Activated CD4-positive, alpha-beta memory T cell treated with anti-CD3 and anti-CD28 coated beads for 36 hours (primary cell): ENCODE data around the gene NCLN. TPM values are rescaled to one million over a fixed set of nuclear protein-coding genes. Genes with fewer than 3 reads are reported as not detected.
"Not testable (repeated sequence)": the region's sequence is repeated elsewhere in the genome, so short reads cannot be mapped to it uniquely, and the experiment has no call there.

Experiments
- CTCF ChIA-PET: fragments of 350-600 bp; sonication (Branson Sonifier 250); formaldehyde crosslinking; loops from one replicate; lab custom pipeline; 2021; ENCODE audit warnings: antibody characterized with exemption, inconsistent platforms; lab: Charles Lee
- POLR2A ChIA-PET: fragments of 350-600 bp; sonication (Branson Sonifier 250); formaldehyde crosslinking; loops from one replicate; lab custom pipeline; 2021; ENCODE audit warnings: antibody characterized with exemption; lab: Charles Lee
- DNase-seq: peaks from one replicate; pipeline ENCODE4 v3.0.0-alpha.2; 2020
- H3K27ac Mint-ChIP-seq: one replicate; pipeline ENCODE4 v1.8.0; 2021; ENCODE audit warnings: mixed read lengths
- H3K27me3 Mint-ChIP-seq: one replicate; pipeline ENCODE4 v1.8.0; 2021; ENCODE audit warnings: mixed read lengths
- H3K36me3 Mint-ChIP-seq: one replicate; pipeline ENCODE4 v1.8.0; 2021; ENCODE audit warnings: mixed read lengths
- H3K4me1 Mint-ChIP-seq: one replicate; pipeline ENCODE4 v1.8.0; 2021; ENCODE audit warnings: low read depth, mixed read lengths
- H3K4me3 Mint-ChIP-seq: one replicate; pipeline ENCODE4 v1.8.0; 2021; ENCODE audit warnings: mild to moderate bottlenecking, mixed read lengths
- H3K9me3 Mint-ChIP-seq: one replicate; pipeline ENCODE4 v1.8.0; 2021; ENCODE audit warnings: mixed read lengths
- intact Hi-C: fragments of 100-400 bp; cut with micrococcal nuclease; formaldehyde crosslinking; loops from one replicate; pipeline ENCODE4 v1.15.1; 2023
- total RNA-seq, 2 experiments: library from RNA; stranded (reverse); gene quantifications; one replicate each; pipeline ENCODE4 v1.2.3, GENCODE V29; 2021

Gene NCLN
- total RNA-seq, 2 experiments from 2014 or later: 47.0 to 50.9 TPM

DNA sequence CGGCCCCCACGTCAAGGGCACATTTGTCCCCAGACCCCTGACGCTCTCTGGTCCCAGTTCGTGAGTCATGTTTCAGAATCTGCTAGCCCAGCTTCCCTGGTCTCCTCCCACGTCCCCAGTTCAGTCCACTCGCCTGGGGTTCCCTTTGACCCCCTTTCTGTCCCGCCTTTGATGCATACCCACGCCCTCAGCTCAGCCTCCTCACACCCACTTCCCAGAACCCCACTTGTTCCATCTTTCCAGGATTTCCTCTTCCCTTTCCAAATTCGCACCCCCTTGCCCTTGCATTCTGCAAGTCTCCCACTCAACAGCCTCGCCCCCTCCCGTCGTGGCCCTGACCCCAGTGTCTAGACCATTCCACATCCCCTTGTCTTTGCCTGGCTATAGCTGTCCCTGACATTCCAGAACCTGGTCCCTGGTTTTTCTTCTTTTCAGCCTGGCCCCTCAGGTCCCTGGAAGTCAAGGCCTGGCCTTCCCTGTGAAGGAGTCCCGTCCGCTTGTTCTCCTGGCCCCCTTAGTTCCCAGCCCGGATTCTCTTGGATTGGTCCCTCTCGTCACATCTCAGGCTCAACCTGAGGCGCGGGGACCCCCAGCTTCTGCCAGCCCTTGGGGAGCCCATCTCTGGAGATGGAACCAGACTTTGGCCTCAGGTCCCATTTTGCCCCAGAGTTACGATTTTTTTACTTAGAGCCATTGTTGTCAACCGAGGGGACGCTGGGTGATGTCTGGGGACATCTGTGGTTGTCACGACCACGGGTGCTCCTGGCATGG lies 1.3 kb downstream of the NCLN start:
- peaks cover 10% of the 10 kb centered on the region for H3K36me3 Mint-ChIP-seq
- POLR2A ChIA-PET: no interaction called here
- intact Hi-C loops: no loop called here

DNA sequence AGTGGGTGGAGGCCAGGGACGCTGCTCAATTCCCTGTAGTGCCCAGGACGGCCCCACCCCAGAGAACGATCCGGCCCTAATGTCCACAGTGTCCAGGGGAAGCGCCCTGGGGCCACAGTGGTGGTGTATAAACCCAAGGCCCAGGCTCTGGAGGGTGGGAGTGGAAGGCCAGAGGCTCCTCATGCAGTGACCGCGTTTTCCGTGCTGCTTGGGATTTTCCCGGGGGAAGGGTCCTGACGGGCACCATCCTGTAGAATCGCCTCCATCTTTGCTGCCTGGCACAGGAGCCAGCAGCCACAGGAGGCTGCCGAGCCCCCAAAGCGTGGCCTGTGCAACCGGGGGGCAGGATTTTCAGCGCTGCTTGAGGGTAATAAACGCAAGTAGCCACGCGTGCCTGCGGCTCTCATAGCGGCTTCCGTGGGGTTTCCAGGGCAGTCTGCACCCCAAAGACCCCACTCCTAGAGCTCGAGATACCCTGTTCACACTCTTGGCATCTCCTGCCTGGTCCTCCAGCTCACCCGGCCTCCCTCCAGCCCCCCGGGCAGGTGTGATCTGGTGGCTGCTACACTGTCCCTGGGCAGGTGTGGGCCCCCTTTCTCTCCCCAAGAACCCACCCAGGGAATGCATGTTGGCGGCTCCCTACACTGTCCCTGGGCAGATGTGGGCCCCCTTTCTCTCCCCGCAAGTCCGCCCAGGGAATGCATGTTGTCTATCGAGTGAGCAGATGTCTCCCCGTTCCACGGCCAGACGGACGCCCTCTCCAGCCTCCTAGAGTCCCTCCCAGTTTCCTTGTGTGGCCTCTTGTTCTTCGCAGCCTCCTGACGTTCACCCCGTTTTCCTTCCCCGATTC lies 2.2 kb downstream of the NCLN start:
- ChIA-PET CTCF (interaction anchor here (0.6 kb wide), 1 partner anchor 439 kb away, joined by 3 read pairs; no protein-coding TSS in a partner anchor), POLR2A (no interaction called here)
- H3K4me1 Mint-ChIP-seq: peaks cover 50% of the 10 kb centered on the region
- DNase-seq: no peak
- no peaks in the 10 kb centered on the region for H3K27me3 Mint-ChIP-seq
- peaks cover 9% of the 10 kb centered on the region for H3K36me3 Mint-ChIP-seq
- H3K27ac Mint-ChIP-seq: no peak overlapping the region
- peak overlapping the region; percentile 86 for H3K4me3 Mint-ChIP-seq
- no peaks in the 10 kb centered on the region for H3K9me3 Mint-ChIP-seq
- intact Hi-C loops: no loop called here

More for the DNA sequence above, 1.3 kb downstream of the NCLN start:
- H3K4me1 Mint-ChIP-seq: peaks cover 54% of the 10 kb centered on the region
- no peak for DNase-seq
- H3K27me3 Mint-ChIP-seq: no peaks in the 10 kb centered on the region
- CTCF ChIA-PET: interaction anchor here (0.5 to 1.0 kb wide), 3 partner anchors 24 to 438 kb away, joined by 3 read pairs; no protein-coding TSS in a partner anchor
- H3K27ac Mint-ChIP-seq: peak overlapping the region; percentile 63
- no peaks in the 10 kb centered on the region for H3K9me3 Mint-ChIP-seq
- peak overlapping the region; percentile 86 for H3K4me3 Mint-ChIP-seq

DNA sequence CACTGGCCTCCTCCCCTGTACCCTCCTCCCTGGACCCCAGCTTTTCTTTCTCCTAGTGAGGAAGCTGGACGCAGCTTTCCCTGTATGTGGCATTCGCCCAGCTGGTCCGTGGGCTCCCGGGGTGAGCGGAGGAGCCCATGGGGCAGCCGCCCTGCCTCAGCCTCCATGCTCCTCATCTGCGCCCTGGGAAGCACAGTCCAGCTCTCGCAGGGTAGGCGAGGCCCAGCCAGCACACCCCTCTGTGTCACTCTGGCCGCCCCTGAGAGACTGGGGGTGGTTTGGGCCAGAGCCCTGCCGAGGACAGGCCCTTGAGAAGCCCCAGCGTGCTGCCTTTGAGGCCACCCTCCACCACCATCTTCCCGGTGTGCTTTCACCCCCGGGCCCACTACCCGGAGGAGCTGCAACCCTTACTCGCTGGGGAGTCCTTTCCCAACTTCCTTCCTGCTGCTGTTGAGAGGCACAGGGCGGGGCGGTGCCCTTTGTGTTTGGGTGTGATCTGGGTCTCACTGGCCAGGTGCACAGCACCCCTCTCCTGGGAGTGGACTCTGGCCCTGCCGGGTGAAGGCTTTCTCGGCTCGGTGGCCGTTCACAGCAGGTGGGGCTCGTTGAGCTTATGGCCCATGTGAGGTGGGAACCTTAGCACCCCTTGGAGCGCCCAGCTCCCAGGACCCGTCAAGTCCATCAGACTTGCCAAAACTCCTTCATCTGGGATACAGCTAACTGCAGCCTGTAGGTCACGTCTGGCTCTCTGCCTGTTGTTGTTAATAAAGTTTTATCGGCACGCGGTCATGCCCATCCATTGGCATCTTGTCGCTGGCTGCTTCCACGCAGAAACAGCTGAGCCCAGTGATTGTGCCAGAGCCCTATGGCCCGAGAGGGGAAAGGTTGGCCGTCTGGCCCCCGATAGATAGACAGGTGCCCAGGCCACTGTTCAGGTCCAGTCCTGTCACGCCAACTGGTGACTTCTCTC lies 3.2 kb downstream of the NCLN start:
- Mint-ChIP-seq H3K36me3 (peaks cover 12% of the 10 kb centered on the region), H3K9me3 (no peaks in the 10 kb centered on the region), H3K4me3 (peak overlapping the region; percentile 8), H3K27me3 (no peaks in the 10 kb centered on the region), H3K27ac (no peak overlapping the region), H3K4me1 (peaks cover 44% of the 10 kb centered on the region)
- no peak for DNase-seq
- intact Hi-C loops: no loop called here
- POLR2A ChIA-PET: no interaction called here
- CTCF ChIA-PET: interaction anchor here (0.8 to 0.9 kb wide), 2 partner anchors 36 to 226 kb away, joined by 3 to 4 read pairs; partner anchors contain the start of gene CELF5

DNA sequence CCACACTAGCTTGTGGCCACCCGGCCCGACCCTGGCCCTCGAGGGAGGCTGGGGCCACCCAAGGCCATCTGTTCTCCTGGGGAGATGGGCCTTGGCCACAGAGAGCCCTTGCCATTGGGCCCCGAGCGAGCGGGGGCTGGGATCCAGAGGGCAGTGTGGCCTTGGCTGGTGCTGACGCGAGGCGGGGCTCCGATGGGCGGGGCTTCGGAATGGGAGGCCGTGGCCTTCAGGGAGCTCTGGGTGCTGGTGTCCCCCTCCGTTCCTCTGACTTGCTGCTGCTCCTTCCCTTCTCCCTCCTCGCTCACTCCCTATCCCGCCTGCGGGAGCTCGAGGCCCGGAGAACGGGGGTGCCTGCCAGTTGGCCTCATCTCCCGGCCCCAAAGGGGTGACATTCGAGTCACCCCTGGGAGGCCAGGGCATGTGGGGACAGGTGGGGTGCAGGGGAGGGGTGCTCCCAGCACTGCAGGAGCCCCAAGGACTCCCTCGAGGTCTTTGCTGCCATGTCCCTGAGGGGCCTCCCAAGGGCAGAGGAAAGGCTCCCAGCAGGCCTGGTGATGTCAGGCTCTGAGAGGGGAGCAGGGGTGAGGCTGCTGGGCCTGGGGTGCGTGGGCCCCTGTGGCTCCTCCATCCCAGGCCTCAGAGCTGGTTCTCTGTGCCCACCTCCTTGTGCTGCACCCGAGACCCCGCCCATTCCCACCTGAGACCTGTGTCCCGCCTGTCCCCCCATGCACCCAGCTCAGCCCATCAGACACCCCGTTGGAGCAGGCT lies 4.2 kb downstream of the NCLN start:
- Mint-ChIP-seq H3K36me3 (peaks cover 18% of the 10 kb centered on the region), H3K4me1 (peaks cover 35% of the 10 kb centered on the region), H3K4me3 (no peak overlapping the region), H3K27ac (no peak overlapping the region), H3K9me3 (no peaks in the 10 kb centered on the region), H3K27me3 (no peaks in the 10 kb centered on the region)
- intact Hi-C loops: no loop called here
- CTCF ChIA-PET: interaction anchor here (0.8 to 0.9 kb wide), 2 partner anchors 35 to 227 kb away, joined by 3 to 4 read pairs; partner anchors contain the start of gene CELF5
- no peak for DNase-seq
- POLR2A ChIA-PET: no interaction called here

DNA sequence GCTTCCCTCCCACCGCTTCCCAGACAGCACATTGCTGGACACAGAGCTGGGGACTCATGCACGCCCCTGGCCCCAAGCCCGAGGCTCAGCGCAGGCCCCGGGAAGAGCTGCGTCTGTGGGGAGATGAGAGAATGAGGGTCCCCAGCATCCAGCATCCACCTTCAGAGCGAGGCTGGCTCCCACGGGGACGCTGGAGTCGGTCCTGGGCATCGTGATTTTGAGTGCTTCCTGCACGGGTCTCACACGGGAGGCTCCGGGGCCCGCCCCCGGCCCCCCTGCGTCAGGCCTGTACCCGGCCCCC lies 4.7 kb downstream of the NCLN start:
- H3K27me3 Mint-ChIP-seq: no peaks in the 10 kb centered on the region
- H3K27ac Mint-ChIP-seq: no peak overlapping the region
- ChIA-PET POLR2A (no interaction called here), CTCF (no interaction called here)
- H3K4me3 Mint-ChIP-seq: no peak overlapping the region
- intact Hi-C loops: no loop called here
- peaks cover 18% of the 10 kb centered on the region for H3K36me3 Mint-ChIP-seq
- peaks cover 31% of the 10 kb centered on the region for H3K4me1 Mint-ChIP-seq
- no peaks in the 10 kb centered on the region for H3K9me3 Mint-ChIP-seq
- no peak for DNase-seq

DNA sequence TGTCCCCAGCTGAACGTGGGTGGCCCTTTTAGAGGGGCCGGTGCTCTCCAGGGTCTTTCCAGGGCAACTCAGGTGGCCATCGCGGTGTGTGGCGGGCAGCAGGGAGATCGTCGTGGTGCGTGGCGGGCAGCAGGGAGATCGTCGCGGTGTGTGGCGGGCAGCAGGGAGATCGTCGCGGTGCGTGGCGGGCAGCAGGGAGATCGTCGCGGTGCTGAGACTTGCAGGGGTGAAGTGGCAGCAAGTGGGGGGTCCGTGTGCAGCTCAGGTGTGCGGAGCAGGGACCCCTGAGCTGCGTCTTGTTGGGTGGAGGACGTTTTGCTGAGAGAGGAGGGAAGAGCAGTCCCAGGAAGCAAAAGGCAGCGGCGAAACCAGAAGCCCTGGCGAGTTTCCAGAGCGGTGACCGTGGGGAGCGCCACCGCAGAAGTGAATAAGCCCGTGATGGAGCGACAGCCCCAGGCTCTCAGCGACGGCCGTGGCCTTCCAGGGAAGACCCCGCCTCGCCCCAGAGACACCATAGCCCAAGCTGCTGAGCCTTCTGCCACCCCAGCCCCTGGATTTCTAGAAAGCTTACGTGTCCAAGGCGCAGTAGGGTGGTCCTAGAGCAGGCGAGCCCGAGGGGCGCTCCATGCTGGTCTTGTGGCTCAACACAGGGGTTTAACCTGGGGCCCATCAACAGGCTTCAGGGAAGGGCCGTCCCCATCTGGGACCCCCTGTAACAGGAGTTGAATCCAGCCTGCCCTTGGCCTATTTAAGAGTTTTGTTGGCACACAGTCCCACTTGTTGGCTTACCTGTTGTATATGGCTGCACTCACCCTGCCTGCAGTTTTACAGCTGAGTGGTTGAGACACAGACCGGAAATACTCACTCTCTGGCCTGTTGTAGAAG lies 5.4 kb downstream of the NCLN start:
- intact Hi-C loops: no loop called here
- H3K27me3 Mint-ChIP-seq: no peaks in the 10 kb centered on the region
- peaks cover 18% of the 10 kb centered on the region for H3K36me3 Mint-ChIP-seq
- peaks cover 31% of the 10 kb centered on the region for H3K4me1 Mint-ChIP-seq
- no peak overlapping the region for H3K27ac Mint-ChIP-seq
- H3K4me3 Mint-ChIP-seq: no peak overlapping the region
- ChIA-PET CTCF (interaction anchor here (0.5 kb wide), 1 partner anchor 35 kb away, joined by 3 read pairs; no protein-coding TSS in a partner anchor), POLR2A (no interaction called here)
- H3K9me3 Mint-ChIP-seq: no peaks in the 10 kb centered on the region
- DNase-seq: no peak

DNA sequence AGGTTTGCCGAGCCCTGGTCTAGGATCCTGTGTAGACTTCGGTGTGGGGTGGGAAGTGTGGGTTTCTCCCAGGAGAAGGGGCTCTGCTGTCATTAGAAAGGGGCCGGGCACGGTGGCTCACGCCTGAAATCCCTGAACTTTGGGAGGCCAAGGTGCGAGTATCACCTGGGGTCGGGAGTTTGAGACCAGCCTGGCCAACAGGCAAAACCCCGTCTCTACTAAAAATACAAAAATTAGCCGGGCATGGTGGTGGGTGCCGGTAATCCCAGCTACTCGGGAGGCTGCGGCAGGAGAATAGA lies 6.0 kb downstream of the NCLN start:
- H3K4me3 Mint-ChIP-seq, H3K9me3 Mint-ChIP-seq, H3K27ac Mint-ChIP-seq, DNase-seq, POLR2A ChIA-PET, intact Hi-C loops, H3K27me3 Mint-ChIP-seq: not testable (repeated sequence)
- CTCF ChIA-PET: interaction anchor here (0.5 kb wide), 1 partner anchor 35 kb away, joined by 3 read pairs; no protein-coding TSS in a partner anchor
- Mint-ChIP-seq H3K36me3 (peaks cover 14% of the 10 kb centered on the region), H3K4me1 (peaks cover 28% of the 10 kb centered on the region)

DNA sequence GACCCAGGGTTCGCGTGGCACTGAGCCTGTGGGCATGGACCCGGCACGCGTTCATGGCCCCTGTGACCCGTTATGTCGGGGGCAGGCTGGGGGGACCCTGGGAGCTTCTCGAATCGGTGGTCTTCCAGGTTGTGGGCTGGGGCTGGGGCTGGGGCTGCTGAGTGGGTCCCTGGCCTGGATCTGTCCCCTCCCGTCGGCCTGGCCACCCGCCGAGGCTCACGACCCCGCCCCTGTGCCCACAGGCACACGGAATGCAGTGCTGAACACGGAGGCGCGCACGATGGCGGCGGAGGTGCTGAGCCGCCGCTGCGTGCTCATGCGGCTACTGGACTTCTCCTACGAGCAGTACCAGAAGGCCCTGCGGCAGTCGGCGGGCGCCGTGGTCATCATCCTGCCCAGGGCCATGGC lies 6.5 kb downstream of the NCLN start:
- Mint-ChIP-seq H3K9me3 (no peaks in the 10 kb centered on the region), H3K27me3 (no peaks in the 10 kb centered on the region), H3K4me3 (no peak overlapping the region), H3K27ac (no peak overlapping the region), H3K4me1 (peaks cover 24% of the 10 kb centered on the region), H3K36me3 (peaks cover 12% of the 10 kb centered on the region)
- intact Hi-C loops: no loop called here
- POLR2A ChIA-PET: no interaction called here
- no peak for DNase-seq
- CTCF ChIA-PET: no interaction called here

DNA sequence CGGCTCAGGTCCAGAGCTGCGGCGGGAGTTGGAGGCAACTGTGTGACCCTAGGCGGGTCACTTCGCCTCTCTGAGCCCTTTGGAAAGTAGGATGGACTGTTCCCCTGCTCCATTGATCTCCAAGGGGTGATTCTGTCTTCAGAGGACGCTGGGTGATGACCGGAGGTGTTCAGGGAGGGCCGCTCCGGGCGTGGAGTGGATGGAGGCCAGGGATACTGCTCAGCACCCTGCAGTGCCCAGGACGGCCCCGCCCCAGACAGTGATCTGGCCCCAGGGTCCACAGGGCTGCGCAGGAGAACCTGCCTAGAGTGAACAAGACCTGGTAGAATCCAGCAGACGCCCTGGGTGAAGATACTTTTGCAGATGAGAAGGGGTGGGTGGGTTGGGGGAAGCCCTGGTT lies 7.0 kb downstream of the NCLN start:
- no peak for DNase-seq
- peaks cover 19% of the 10 kb centered on the region for H3K4me1 Mint-ChIP-seq
- H3K36me3 Mint-ChIP-seq: peaks cover 12% of the 10 kb centered on the region
- CTCF ChIA-PET: no interaction called here
- H3K4me3 Mint-ChIP-seq: no peak overlapping the region
- no peaks in the 10 kb centered on the region for H3K9me3 Mint-ChIP-seq
- H3K27me3 Mint-ChIP-seq: no peaks in the 10 kb centered on the region
- no peak overlapping the region for H3K27ac Mint-ChIP-seq
- intact Hi-C loops: no loop called here
- POLR2A ChIA-PET: no interaction called here

DNA sequence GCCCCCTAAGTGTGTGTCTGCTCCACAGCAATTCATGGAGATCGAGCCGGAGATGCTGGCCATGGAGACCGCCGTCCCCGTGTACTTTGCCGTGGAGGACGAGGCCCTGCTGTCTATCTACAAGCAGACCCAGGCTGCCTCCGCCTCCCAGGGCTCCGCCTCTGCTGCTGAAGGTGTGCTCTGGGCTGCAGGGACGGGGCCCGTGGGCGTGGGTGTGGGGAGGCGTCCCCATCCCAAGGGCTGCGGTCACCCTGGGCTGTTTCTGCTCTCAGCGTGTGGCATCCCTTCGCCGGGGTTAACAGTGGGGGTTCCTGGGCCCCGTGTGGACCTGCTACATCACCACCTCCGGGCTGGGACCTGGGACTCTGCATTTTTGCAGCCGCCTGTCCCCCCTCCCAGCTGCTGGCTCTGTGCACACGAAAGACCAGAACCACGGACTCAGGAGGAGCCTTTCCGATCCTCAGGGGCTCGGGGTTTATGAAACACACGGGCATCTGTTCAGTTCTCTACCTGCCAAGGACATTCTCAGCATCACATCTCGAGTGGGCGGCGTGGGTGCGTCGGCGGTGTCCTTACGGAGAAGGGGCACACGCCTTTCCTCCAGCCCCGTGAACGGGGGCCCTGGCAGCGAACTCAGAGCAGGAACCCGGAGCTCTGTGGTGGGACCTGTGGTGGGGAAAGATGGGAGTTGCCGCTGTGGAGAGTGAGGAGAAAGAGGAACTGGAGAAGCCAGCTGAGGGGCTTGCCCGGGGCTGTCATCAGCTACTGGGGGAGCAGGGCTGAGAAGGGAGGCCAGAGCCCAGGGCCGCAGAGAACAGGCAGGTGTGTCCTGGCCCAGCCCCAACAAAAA lies 7.8 kb downstream of the NCLN start:
- peaks cover 12% of the 10 kb centered on the region for H3K36me3 Mint-ChIP-seq
- DNase-seq: no peak
- no peaks in the 10 kb centered on the region for H3K9me3 Mint-ChIP-seq
- intact Hi-C loops: no loop called here
- no peak overlapping the region for H3K4me3 Mint-ChIP-seq
- no peak overlapping the region for H3K27ac Mint-ChIP-seq
- H3K27me3 Mint-ChIP-seq: no peaks in the 10 kb centered on the region
- ChIA-PET POLR2A (no interaction called here), CTCF (no interaction called here)
- peaks cover 11% of the 10 kb centered on the region for H3K4me1 Mint-ChIP-seq
